Vagina (tissue), 2 donors: ENCODE results near the gene FANCC.

Experiments
- CTCF ChIP-seq, 3 experiments: fragments of 450-650 bp in 2 of 3; fragments of 200-600 bp in 1 of 3; sonication (generic) in 1 of 3; IDR thresholded peaks; one replicate each; pipeline ENCODE4 v1.5.1; 2017 to 2019; ENCODE audit warnings: antibody characterized with exemption in 3 of 3, mild to moderate bottlenecking in 2 of 3, moderate library complexity in 2 of 3
- POLR2A ChIP-seq, 2 donors: fragments of 450-650 bp; IDR thresholded peaks; one replicate each; pipeline ENCODE4 v1.6.1; 2017; ENCODE audit warnings: antibody characterized with exemption in 2 of 2, mild to moderate bottlenecking in 2 of 2, moderate library complexity in 2 of 2
- POLR2AphosphoS5 ChIP-seq, 2 donors: sonication (generic); formaldehyde crosslinking; IDR thresholded peaks; one replicate each; pipeline ENCODE4 v1.9.0; 2017; ENCODE audit warnings: antibody characterized with exemption in 2 of 2, mild to moderate bottlenecking in 2 of 2, low read depth in 1 of 2; ENCODE audit not compliant: insufficient read depth in 1 of 2

- TF ChIP-seq CTCF (IDR thresholded peaks at IDR 0.05) (no peak), POLR2A (IDR thresholded peaks at IDR 0.05) (no peak), POLR2AphosphoS5 (IDR thresholded peaks at IDR 0.05; ENCODE audit: insufficient read depth in 1 of 2, low read depth in 1 of 2) (no peak)
These were observed 5.5 kb downstream of the FANCC start for GRCh38 chr9:95311961-95312360.
